HepG2 (cell line): ENCODE data around the gene PRKG1. TPM values are rescaled to one million over a fixed set of nuclear protein-coding genes. Genes with fewer than 3 reads are reported as not detected.

Source experiments
- ATAC-seq: fragments of 200-7000 bp; cut with Tn5 transposase; 3 replicates; pipeline ENCODE4 v1.9.1; 2020; ENCODE audit warnings: mild to moderate bottlenecking, moderate library complexity
- BruUV-seq: library from RNA; stranded (reverse); fragments of 400-500 nt; replicated peaks from 2 replicates; lab custom pipeline; 2021; lab: Mats Ljungman, UMichigan
- CTCF ChIA-PET: fragments of 300-600 bp; formaldehyde crosslinking; extraction: SDS; loops from one replicate; lab custom pipeline; 2021; ENCODE audit warnings: low total read pairs, inconsistent platforms, low intra/inter-chr PET ratio; lab: Yijun Ruan, JAX
- POLR2A ChIA-PET: fragments of 350-600 bp; sonication (Branson Sonifier 250); formaldehyde crosslinking; loops from one replicate; lab custom pipeline; 2020; ENCODE audit warnings: antibody characterized with exemption, inconsistent platforms; lab: Yijun Ruan, JAX
- DNase-seq: peaks from one replicate; pipeline ENCODE4 v3.0.0-alpha.2; 2015; ENCODE audit warnings: low spot score
- FAIRE-seq: peaks from 3 replicates; lab custom pipeline; 2011; peaks lifted over from hg19 to GRCh38; lab: Jason Lieb, UNC
- H2AFZ ChIP-seq: one replicate; pipeline ENCODE4 v1.6.1; 2011; ENCODE audit warnings: low read length, inconsistent platforms
- H3K27ac ChIP-seq: fragments of 300-600 bp; 3 replicates; pipeline ENCODE4 v1.8.0; 2011; ENCODE audit warnings: mixed run types, mild to moderate bottlenecking, mixed read lengths, low read length, inconsistent platforms; ENCODE audit not compliant: insufficient read depth; ENCODE audit errors: extremely low read length
- H3K27me3 ChIP-seq, 2 experiments: fragments of 200-600 bp in 1 of 2; 2 replicates in 1 of 2; 3 replicates in 1 of 2; pipeline versions ENCODE4 v1.6.0 to v1.8.0; 2011; ENCODE audit warnings: low read length in 2 of 2, mild to moderate bottlenecking in 2 of 2, moderate library complexity in 2 of 2, inconsistent platforms in 1 of 2; ENCODE audit not compliant: insufficient read depth in 2 of 2, control insufficient read depth in 1 of 2
- H3K36me3 ChIP-seq, 2 experiments: fragments of 200-600 bp in 1 of 2; replicated peaks in 1 of 2; 2 replicates in 1 of 2; 3 replicates in 1 of 2; pipeline versions ENCODE4 v1.5.1 to v1.8.0; 2011; ENCODE audit warnings: low read length in 2 of 2, inconsistent platforms in 1 of 2; ENCODE audit not compliant: insufficient read depth in 2 of 2, control insufficient read depth in 1 of 2
- H3K4me1 ChIP-seq: 2 replicates; pipeline ENCODE4 v1.5.1; 2012; ENCODE audit warnings: low read length, inconsistent platforms; ENCODE audit not compliant: insufficient read depth
- H3K4me2 ChIP-seq: 2 replicates; pipeline ENCODE4 v1.6.0; 2011; ENCODE audit warnings: low read depth, low read length, inconsistent platforms
- H3K4me3 ChIP-seq, 3 experiments: fragments of 200-600 bp in 1 of 3; sonication (generic), shearing (Covaris generic) in 1 of 3; replicated peaks in 1 of 3; 2 replicates each; pipeline ENCODE4 v1.5.1; 2011 to 2016; ENCODE audit warnings: low read length in 3 of 3, inconsistent platforms in 2 of 3, low read depth in 2 of 3, mild to moderate bottlenecking in 2 of 3, control low read depth in 1 of 3, mixed read lengths in 1 of 3; ENCODE audit not compliant: insufficient read depth in 1 of 3
- H3K79me2 ChIP-seq: one replicate; pipeline ENCODE4 v1.6.1; 2011; ENCODE audit warnings: low read length, inconsistent platforms; ENCODE audit not compliant: insufficient read depth
- H3K9ac ChIP-seq: 2 replicates; pipeline ENCODE4 v1.6.0; 2011; ENCODE audit warnings: mild to moderate bottlenecking, low read depth, low read length, inconsistent platforms; ENCODE audit not compliant: insufficient read depth
- H3K9me3 ChIP-seq: 2 replicates; pipeline ENCODE4 v1.5.1; 2012; ENCODE audit warnings: mild to moderate bottlenecking, low read length
- H4K20me1 ChIP-seq: 2 replicates; pipeline ENCODE4 v1.6.0; 2011; ENCODE audit warnings: inconsistent platforms, mild to moderate bottlenecking, low read length, moderate library complexity; ENCODE audit not compliant: insufficient read depth
- FOXO1 ChIP-seq: sonication (generic); formaldehyde crosslinking; IDR thresholded peaks from 2 replicates; pipeline ENCODE4 v1.4.0; 2020; ENCODE audit warnings: missing genetic modification reagents
- RAD21 ChIP-seq: fragments of 450-650 bp; formaldehyde crosslinking; IDR thresholded peaks from 2 replicates; pipeline ENCODE4 v1.5.0; 2020; ENCODE audit warnings: mild to moderate bottlenecking
- RAD51 ChIP-seq: fragments of 450-650 bp; IDR thresholded peaks from 2 replicates; pipeline ENCODE4 v1.6.1; 2016; ENCODE audit warnings: borderline replicate concordance
- SALL2 ChIP-seq: sonication (generic); formaldehyde crosslinking; IDR thresholded peaks from 2 replicates; pipeline ENCODE4 v1.8.1; 2023; ENCODE audit warnings: mild to moderate bottlenecking, missing genetic modification reagents, inconsistent platforms
- SP5 ChIP-seq: IDR thresholded peaks from 2 replicates; pipeline ENCODE4 v1.6.1; 2016; ENCODE audit warnings: low read depth, borderline replicate concordance
- TCF7 ChIP-seq: sonication (generic); IDR thresholded peaks from 2 replicates; pipeline ENCODE4 v1.6.1; 2016; ENCODE audit warnings: antibody characterized with exemption, low read depth
- U2AF2 ChIP-seq: fragments of 200-400 bp; formaldehyde crosslinking; IDR thresholded peaks from 2 replicates; pipeline ENCODE4 v1.6.1; 2017; ENCODE audit warnings: low read depth, mild to moderate bottlenecking, low read length
- ZNF207 ChIP-seq: fragments of 450-650 bp; IDR thresholded peaks from 2 replicates; pipeline ENCODE4 v1.6.1; 2016; ENCODE audit warnings: antibody characterized with exemption, borderline replicate concordance
- ZNF615 ChIP-seq: sonication (generic); formaldehyde crosslinking; IDR thresholded peaks from 2 replicates; pipeline ENCODE4 v1.5.0; 2020; ENCODE audit warnings: mild to moderate bottlenecking, missing genetic modification reagents, borderline replicate concordance
- ZNF674 ChIP-seq: sonication (generic); formaldehyde crosslinking; IDR thresholded peaks from 2 replicates; pipeline ENCODE4 v1.5.0; 2020; ENCODE audit warnings: low read depth, mild to moderate bottlenecking, missing genetic modification reagents
- ZSCAN31 ChIP-seq: sonication (generic); formaldehyde crosslinking; IDR thresholded peaks from 2 replicates; pipeline ENCODE4 v1.5.0; 2020; ENCODE audit warnings: low read depth, mild to moderate bottlenecking, missing genetic modification reagents
- in situ Hi-C: cut with HindIII; loops from 2 replicates; pipeline ENCODE4 v1.10.0; 2017; ENCODE audit warnings: low pct_unique_long_range_greater_than_20kb; ENCODE audit not compliant: extremely low pct_ligation_motif_present
- intact Hi-C: fragments of 100-400 bp; cut with micrococcal nuclease; formaldehyde crosslinking; loops from one replicate; pipeline ENCODE4 v1.10.0; 2022; ENCODE audit not compliant: unreplicated experiment
- polyA plus RNA-seq, 8 experiments: library from polyadenylated mRNA; depleted of rRNA in 3 of 8; stranded (reverse) in 7 of 8; unstranded in 1 of 8; fragments of >200 nt; fragmentation: Illumina TruSeq in 4 of 8; extraction: Trizol in 4 of 8; gene quantifications; 2 replicates each; pipeline versions ENCODE4 v1.2.1 to v1.2.3, GENCODE V29; 2011 to 2016; ENCODE audit warnings: low read depth in 4 of 8, missing spikeins in 1 of 8, mixed read lengths in 1 of 8; ENCODE audit not compliant: insufficient read depth in 1 of 8
- total RNA-seq, 5 experiments: library from RNA; depleted of rRNA; stranded (reverse); fragments of >200 nt; fragmentation: Illumina TruSeq; extraction: Trizol; gene quantifications; 2 replicates each; pipeline ENCODE4 v1.2.3, GENCODE V29; 2016; ENCODE audit warnings: low read depth in 1 of 5
- TF ChIP-seq, protein P1 (sequence below): IDR thresholded peaks from 2 replicates; pipeline ENCODE4 v1.6.1; 2016; ENCODE audit warnings: mild to moderate bottlenecking, missing biosample characterization, missing genetic modification reagents
- TF ChIP-seq, protein P2 (sequence below): sonication (generic); formaldehyde crosslinking; IDR thresholded peaks from 2 replicates; pipeline ENCODE4 v1.4.0; 2020; ENCODE audit warnings: missing genetic modification reagents
- TF ChIP-seq, protein P3 (sequence below): sonication (generic); formaldehyde crosslinking; IDR thresholded peaks from 2 replicates; pipeline ENCODE4 v1.5.0; 2020; ENCODE audit warnings: missing genetic modification reagents
- TF ChIP-seq, protein P4 (sequence below): sonication (generic); formaldehyde crosslinking; IDR thresholded peaks from 2 replicates; pipeline ENCODE4 v1.4.0; 2020; ENCODE audit warnings: missing genetic modification reagents, borderline replicate concordance

Gene PRKG1
- total and polyA plus RNA-seq, 2 of the 13 experiments (the other 11 are each of a cell fraction or from before 2014, with no cell fraction given) = 0.01 TPM; not detected in 1

DNA sequence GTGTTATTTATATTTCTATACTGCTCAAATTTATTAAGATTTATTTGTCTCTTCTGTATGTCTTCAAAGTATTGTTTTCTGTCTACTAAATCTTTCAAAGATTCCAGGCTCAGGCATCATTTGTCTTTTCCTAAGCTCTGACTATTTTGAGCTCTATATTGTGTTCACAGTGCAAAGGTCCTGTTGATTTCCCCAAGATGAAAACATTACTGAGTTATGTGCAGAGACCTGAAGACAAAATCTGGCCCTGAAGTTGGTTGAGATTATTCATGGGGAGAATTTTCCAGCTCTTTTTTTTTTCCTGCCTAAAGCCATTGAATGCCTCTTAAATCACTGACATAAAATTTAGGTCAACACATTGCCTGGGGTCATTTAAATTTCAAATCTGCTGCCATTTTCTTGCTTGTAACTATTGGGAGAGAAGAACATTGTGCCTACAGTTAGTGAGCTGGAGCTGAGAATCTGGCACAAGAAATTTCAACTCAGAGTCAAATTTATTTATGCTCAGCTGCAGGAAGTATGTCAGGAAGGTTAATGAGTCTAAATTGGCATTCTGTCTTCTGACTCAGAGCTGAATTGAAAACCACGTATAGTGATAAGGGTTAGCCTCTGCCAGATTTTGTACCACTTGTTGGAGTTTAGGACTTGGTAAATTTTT lies 593.5 kb downstream of the PRKG1 start (continued):
- TF ChIP-seq FOXO1 (CRISPR knock-in tag) (no peak), ZNF615 (CRISPR knock-in tag) (no peak), RAD51 (no peak), SALL2 (CRISPR knock-in tag) (no peak), ZNF674 (no peak)
- TF ChIP-seq, protein P1, sequence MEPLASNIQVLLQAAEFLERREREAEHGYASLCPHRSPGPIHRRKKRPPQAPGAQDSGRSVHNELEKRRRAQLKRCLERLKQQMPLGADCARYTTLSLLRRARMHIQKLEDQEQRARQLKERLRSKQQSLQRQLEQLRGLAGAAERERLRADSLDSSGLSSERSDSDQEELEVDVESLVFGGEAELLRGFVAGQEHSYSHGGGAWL (CRISPR knock-in tag) = no peak
- TF ChIP-seq, protein P2, sequence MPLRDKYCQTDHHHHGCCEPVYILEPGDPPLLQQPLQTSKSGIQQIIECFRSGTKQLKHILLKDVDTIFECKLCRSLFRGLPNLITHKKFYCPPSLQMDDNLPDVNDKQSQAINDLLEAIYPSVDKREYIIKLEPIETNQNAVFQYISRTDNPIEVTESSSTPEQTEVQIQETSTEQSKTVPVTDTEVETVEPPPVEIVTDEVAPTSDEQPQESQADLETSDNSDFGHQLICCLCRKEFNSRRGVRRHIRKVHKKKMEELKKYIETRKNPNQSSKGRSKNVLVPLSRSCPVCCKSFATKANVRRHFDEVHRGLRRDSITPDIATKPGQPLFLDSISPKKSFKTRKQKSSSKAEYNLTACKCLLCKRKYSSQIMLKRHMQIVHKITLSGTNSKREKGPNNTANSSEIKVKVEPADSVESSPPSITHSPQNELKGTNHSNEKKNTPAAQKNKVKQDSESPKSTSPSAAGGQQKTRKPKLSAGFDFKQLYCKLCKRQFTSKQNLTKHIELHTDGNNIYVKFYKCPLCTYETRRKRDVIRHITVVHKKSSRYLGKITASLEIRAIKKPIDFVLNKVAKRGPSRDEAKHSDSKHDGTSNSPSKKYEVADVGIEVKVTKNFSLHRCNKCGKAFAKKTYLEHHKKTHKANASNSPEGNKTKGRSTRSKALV (CRISPR knock-in tag) = no peak

DNA sequence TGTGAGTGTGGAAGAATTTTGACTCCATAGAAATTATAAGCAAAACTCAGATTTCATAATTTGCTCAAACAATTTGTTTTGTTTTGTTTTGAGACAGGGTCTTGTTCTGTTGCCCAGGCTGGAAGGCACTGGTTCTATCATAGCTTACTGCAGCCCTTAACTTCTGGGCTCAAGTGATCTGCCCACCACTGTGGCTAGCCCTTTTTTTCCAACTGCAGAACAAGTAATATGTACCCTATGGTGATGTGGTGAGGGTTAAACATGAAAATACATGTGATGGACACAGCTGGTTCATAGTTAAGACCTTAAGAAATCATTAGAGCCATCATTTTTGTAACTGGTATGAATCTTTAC lies 594.0 kb downstream of the PRKG1 start:
- no peaks in the 10 kb centered on the region; a peak in 1 of 5 replicates for H3K27me3 ChIP-seq
- H3K36me3 ChIP-seq = no peaks in the 10 kb centered on the region
- no peaks in the 10 kb centered on the region for H4K20me1 ChIP-seq
- H3K9ac ChIP-seq = no peak overlapping the region
- no peak overlapping the region for H3K4me2 ChIP-seq
- peaks cover 5% of the 10 kb centered on the region for H3K9me3 ChIP-seq
- H3K79me2 ChIP-seq = no peaks in the 10 kb centered on the region
- H3K4me3 ChIP-seq = no peak overlapping the region
- H2AFZ ChIP-seq = no peak overlapping the region
- BruUV-seq = no TSS peak
- intact Hi-C loops (no loop called here), in situ Hi-C loops (no loop called here)
- POLR2A ChIA-PET = no interaction called here
- no peak overlapping the region for H3K27ac ChIP-seq
- no peak for FAIRE-seq
- DNase-seq = no peak
- H3K4me1 ChIP-seq = no peaks in the 10 kb centered on the region
- no peak for ATAC-seq
- no peak for TF ChIP-seq ZSCAN31 (CRISPR knock-in tag)
- TF ChIP-seq, protein P3, sequence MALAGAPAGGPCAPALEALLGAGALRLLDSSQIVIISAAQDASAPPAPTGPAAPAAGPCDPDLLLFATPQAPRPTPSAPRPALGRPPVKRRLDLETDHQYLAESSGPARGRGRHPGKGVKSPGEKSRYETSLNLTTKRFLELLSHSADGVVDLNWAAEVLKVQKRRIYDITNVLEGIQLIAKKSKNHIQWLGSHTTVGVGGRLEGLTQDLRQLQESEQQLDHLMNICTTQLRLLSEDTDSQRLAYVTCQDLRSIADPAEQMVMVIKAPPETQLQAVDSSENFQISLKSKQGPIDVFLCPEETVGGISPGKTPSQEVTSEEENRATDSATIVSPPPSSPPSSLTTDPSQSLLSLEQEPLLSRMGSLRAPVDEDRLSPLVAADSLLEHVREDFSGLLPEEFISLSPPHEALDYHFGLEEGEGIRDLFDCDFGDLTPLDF (CRISPR knock-in tag) = no peak
- no peak for TF ChIP-seq U2AF2
- no peak for TF ChIP-seq RAD21 (CRISPR knock-in tag)
- no peak for TF ChIP-seq TCF7
- TF ChIP-seq, protein P4, sequence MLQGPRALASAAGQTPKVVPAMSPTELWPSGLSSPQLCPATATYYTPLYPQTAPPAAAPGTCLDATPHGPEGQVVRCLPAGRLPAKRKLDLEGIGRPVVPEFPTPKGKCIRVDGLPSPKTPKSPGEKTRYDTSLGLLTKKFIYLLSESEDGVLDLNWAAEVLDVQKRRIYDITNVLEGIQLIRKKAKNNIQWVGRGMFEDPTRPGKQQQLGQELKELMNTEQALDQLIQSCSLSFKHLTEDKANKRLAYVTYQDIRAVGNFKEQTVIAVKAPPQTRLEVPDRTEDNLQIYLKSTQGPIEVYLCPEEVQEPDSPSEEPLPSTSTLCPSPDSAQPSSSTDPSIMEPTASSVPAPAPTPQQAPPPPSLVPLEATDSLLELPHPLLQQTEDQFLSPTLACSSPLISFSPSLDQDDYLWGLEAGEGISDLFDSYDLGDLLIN (CRISPR knock-in tag) = no peak
- no peak for TF ChIP-seq SP5
- no peak for TF ChIP-seq ZNF207
- CTCF ChIA-PET = no interaction called here
